K562 (cell line): ENCODE data around the gene AMZ1. TPM values are rescaled to one million over a fixed set of nuclear protein-coding genes. Genes with fewer than 3 reads are reported as not detected.
"Not testable (repeated sequence)": the region's sequence is repeated elsewhere in the genome, so short reads cannot be mapped to it uniquely, and the experiment has no call there.

Experiments used
- ATAC-seq: fragments of 200-7000 bp; cut with Tn5 transposase; 3 replicates; pipeline ENCODE4 v1.9.1; 2020; ENCODE audit warnings: moderate library complexity
- BruUV-seq: library from RNA; stranded (reverse); fragments of 400-500 nt; replicated peaks from 2 replicates; lab custom pipeline; 2021; lab: Mats Ljungman, UMichigan
- CTCF ChIA-PET: fragments of 300-600 bp; formaldehyde crosslinking; extraction: SDS; loops from one replicate; lab custom pipeline; 2021; ENCODE audit warnings: low intra/inter-chr PET ratio; lab: Yijun Ruan, JAX
- POLR2A ChIA-PET: fragments of 300-600, 350-650 bp; sonication (Branson Sonifier 250); formaldehyde crosslinking; extraction: SDS; loops from one replicate; lab custom pipeline; 2021; ENCODE audit warnings: antibody characterized with exemption, inconsistent platforms; lab: Yijun Ruan, JAX
- DNase-seq, 4 experiments: peaks; one replicate each; pipeline versions ENCODE4 v3.0.0 to v3.0.0-alpha.2; 2011 to 2018; ENCODE audit warnings: low spot score in 3 of 4, mixed read lengths in 3 of 4; ENCODE audit errors: extremely low read depth in 1 of 4
- FAIRE-seq: peaks from 2 replicates; lab custom pipeline; 2011; peaks lifted over from hg19 to GRCh38; lab: Jason Lieb, UNC
- H2AFZ ChIP-seq: 2 replicates; pipeline ENCODE4 v1.6.0; 2011; ENCODE audit warnings: low read depth, low read length, control low read depth, inconsistent platforms
- H3K27ac ChIP-seq: fragments of 200-600 bp; 3 replicates; pipeline ENCODE4 v1.8.0; 2011; ENCODE audit warnings: low read depth, mild to moderate bottlenecking, control low read depth, inconsistent platforms, low read length, moderate library complexity, mixed read lengths; ENCODE audit errors: extremely low read depth
- H3K27me3 ChIP-seq, 2 experiments: fragments of 300-600 bp in 1 of 2; 2 replicates in 1 of 2; 3 replicates in 1 of 2; pipeline versions ENCODE4 v1.6.0 to v1.8.0; 2011; ENCODE audit warnings: inconsistent platforms in 2 of 2, low read length in 2 of 2, mild to moderate bottlenecking in 1 of 2, mixed read lengths in 1 of 2, moderate library complexity in 1 of 2; ENCODE audit not compliant: control insufficient read depth in 2 of 2, insufficient read depth in 2 of 2
- H3K36me3 ChIP-seq: fragments of 300-600 bp; 3 replicates; pipeline ENCODE4 v1.8.0; 2011; ENCODE audit warnings: mild to moderate bottlenecking, low read length, inconsistent platforms; ENCODE audit not compliant: control insufficient read depth, insufficient read depth
- H3K4me1 ChIP-seq, 2 experiments: fragments of 200-600 bp in 1 of 2; replicated peaks in 1 of 2; 2 replicates in 1 of 2; 3 replicates in 1 of 2; pipeline versions ENCODE4 v1.5.1 to v1.8.0; 2011; ENCODE audit warnings: inconsistent platforms in 2 of 2, low read length in 2 of 2, mild to moderate bottlenecking in 1 of 2, mixed read lengths in 1 of 2, moderate library complexity in 1 of 2; ENCODE audit not compliant: control insufficient read depth in 2 of 2, insufficient read depth in 2 of 2
- H3K4me2 ChIP-seq: 2 replicates; pipeline ENCODE4 v1.6.1; 2011; ENCODE audit warnings: low read length, control low read depth, inconsistent platforms, mixed read lengths; ENCODE audit not compliant: insufficient read depth
- H3K4me3 ChIP-seq: fragments of 200-600 bp; sonication (generic), shearing (Covaris generic); 2 replicates; pipeline ENCODE4 v1.5.1; 2016; ENCODE audit warnings: control low read depth, inconsistent platforms
- H3K79me2 ChIP-seq: fragments of 200-600 bp; 3 replicates; pipeline ENCODE4 v1.8.0; 2011; ENCODE audit warnings: low read length, inconsistent platforms; ENCODE audit not compliant: control insufficient read depth, insufficient read depth
- H3K9ac ChIP-seq, 2 experiments: 2 replicates each; pipeline versions ENCODE4 v1.6.0 to v1.6.1; 2011; ENCODE audit warnings: low read depth in 2 of 2, low read length in 2 of 2, control low read depth in 1 of 2, inconsistent platforms in 1 of 2, mild to moderate bottlenecking in 1 of 2, mixed read lengths in 1 of 2; ENCODE audit not compliant: insufficient read depth in 1 of 2
- H3K9me1 ChIP-seq: one replicate; pipeline ENCODE4 v1.6.0; 2011; ENCODE audit warnings: inconsistent platforms, mild to moderate bottlenecking, low read length, moderate library complexity; ENCODE audit not compliant: control insufficient read depth, insufficient read depth
- H3K9me3 ChIP-seq: replicated peaks from 2 replicates; pipeline ENCODE4 v1.5.1; 2011; ENCODE audit warnings: low read depth, low read length, inconsistent platforms; ENCODE audit not compliant: control insufficient read depth, insufficient read depth
- H4K20me1 ChIP-seq: replicated peaks from 2 replicates; pipeline ENCODE4 v1.6.1; 2011; ENCODE audit warnings: low read length, inconsistent platforms, mixed read lengths; ENCODE audit not compliant: control insufficient read depth, insufficient read depth
- WGBS: fragments of 100-300 bp; shearing (Covaris generic); methylation state at CpG from one replicate; pipeline ENCODE4 v1.1.6; 2016; ENCODE audit warnings: low coverage, mixed read lengths; ENCODE audit not compliant: insufficient coverage; ENCODE audit errors: missing lambda C conversion rate; 5-methylcytosine and 5-hydroxymethylcytosine counted together
- in situ Hi-C: fragments of 300-500 bp; cut with MboI; formaldehyde crosslinking; loops from 4 replicates; pipeline ENCODE4 v1.15.0; 2018; ENCODE audit warnings: inconsistent platforms, mixed read lengths
- intact Hi-C: fragments of 100-400 bp; cut with micrococcal nuclease; formaldehyde crosslinking; loops from 2 replicates; pipeline ENCODE4 v1.14.2; 2022
- polyA plus RNA-seq, 8 experiments: library from polyadenylated mRNA; depleted of rRNA in 4 of 8; stranded (reverse) in 5 of 8; unstranded in 3 of 8; fragments of >200 nt; fragmentation: Nextera tagmentation in 2 of 8; fragmentation: Illumina TruSeq in 1 of 8; extraction: Ambion mirVana in 2 of 8; extraction: Trizol in 1 of 8; gene quantifications; 2 replicates each; pipeline versions ENCODE4 v1.2.1 to v1.2.3, GENCODE V29; 2011 to 2014; ENCODE audit warnings: inconsistent platforms in 1 of 8, missing spikeins in 1 of 8
- total RNA-seq, 7 experiments: library from RNA; depleted of rRNA in 6 of 7; stranded (reverse); fragments of >200 nt in 6 of 7; fragmentation: Illumina TruSeq in 2 of 7; extraction: Trizol in 2 of 7; gene quantifications; 2 replicates each; pipeline versions ENCODE4 v1.2.1 to v1.2.3, GENCODE V29; 2011 to 2021; ENCODE audit warnings: low replicate concordance in 1 of 7

Gene AMZ1
- total and polyA plus RNA-seq, 9 of the 15 experiments (the other 6 are each of a cell fraction or from before 2014, with no cell fraction given): not detected

DNA sequence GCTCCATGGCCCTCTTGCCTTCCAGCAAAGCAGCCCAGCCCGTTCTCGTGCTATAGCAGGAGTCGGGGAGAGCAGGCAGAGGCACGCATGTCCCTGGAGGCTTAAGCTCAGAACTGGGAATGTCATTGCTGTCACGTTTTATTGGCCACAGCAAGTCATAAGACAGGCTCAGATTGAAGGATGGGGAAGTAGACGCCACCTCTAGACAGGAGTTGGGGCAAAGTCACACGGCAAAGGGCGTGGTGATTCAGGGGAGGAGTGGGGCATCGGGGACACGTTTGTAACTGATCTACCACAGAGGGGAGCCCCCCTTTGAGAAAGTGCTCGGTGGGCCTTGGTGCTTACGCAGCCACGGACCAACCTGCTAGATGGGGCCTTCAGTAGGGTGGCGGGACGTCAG is 9.5 kb upstream of the AMZ1 start:
- H2AFZ ChIP-seq, H3K79me2 ChIP-seq, H4K20me1 ChIP-seq, H3K9me3 ChIP-seq, H3K9ac ChIP-seq, FAIRE-seq, H3K36me3 ChIP-seq, H3K4me3 ChIP-seq, ATAC-seq, DNase-seq, H3K27ac ChIP-seq, BruUV-seq, POLR2A ChIA-PET, intact Hi-C loops, CTCF ChIA-PET, in situ Hi-C loops, H3K9me1 ChIP-seq, H3K4me2 ChIP-seq: not testable (repeated sequence)
- Histone ChIP-seq H3K4me1 (peaks cover 0 to 22% of the 10 kb centered on the region in 2 experiments; a peak in 2 of 5 replicates), H3K27me3 (peaks cover 15 to 42% of the 10 kb centered on the region in 2 experiments; a peak in 4 of 5 replicates)
- 11% methylated on average over 10 of the region's 15 CpGs for WGBS

DNA sequence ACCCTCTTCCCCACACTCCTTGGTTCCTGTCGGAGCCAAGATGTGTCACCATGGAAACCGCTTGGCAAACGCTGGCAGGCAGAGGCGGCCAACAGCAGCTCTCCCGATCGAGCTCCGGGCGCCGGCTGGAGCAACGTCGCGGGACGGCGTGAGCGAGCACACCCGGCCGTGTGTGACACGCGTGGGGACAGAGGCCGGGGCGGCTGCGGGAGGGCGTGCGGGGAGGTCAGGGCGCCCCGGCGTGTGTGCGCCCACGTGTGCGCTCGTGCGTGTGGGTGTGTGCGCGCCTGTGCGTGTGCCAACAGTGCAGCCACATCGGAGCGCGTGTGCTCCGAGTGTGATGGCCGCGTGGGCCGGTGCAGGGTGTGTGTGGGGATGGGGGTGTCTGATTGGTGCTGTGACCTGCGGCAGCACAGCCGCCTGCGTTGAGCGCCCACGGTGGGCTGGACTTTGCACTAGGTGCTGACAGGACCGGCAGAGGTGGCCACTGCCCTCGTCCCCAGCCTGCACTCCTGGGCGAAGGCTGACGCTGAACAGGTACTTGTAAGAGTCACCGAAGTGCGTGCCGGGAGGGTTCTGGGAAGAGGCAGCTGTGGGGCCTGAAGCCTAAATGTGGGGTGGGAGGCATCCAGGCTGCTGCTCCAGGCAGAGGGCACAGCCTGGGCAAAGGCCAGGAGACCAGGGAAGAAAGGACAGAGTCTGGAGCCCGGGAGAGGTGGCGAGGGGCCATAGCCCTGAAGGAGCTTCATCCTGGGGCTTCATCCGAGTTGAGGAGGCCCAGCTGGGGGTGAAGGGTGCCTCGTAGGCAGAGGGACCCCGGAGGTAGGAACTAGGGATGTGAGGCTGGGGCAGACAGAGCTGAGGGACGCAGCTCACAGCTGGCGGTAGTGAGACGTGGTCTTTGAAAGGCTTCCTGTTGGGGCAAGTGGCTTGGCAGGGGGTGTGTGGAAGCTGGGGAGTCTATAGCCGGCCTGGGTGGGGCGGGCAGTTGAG is 8.6 kb upstream of the AMZ1 start:
- H3K9me1 ChIP-seq, CTCF ChIA-PET, DNase-seq, in situ Hi-C loops, FAIRE-seq, BruUV-seq, ATAC-seq, H3K9ac ChIP-seq, H3K79me2 ChIP-seq, H3K27ac ChIP-seq, H4K20me1 ChIP-seq, H2AFZ ChIP-seq, H3K4me3 ChIP-seq, H3K4me2 ChIP-seq, H3K36me3 ChIP-seq, H3K9me3 ChIP-seq: not testable (repeated sequence)
- Histone ChIP-seq H3K4me1 (peaks cover 0 to 23% of the 10 kb centered on the region in 2 experiments; a peak in 2 of 5 replicates), H3K27me3 (peaks cover 15 to 45% of the 10 kb centered on the region in 2 experiments; a peak in 4 of 5 replicates)
- POLR2A ChIA-PET: interaction anchor here (0.6 kb wide), 1 partner anchor 58 kb away, joined by 3 read pairs; no protein-coding TSS in a partner anchor
- intact Hi-C loops: loop anchor here (10.0 kb wide), 1 partner anchor 115 kb away; no protein-coding TSS in a partner anchor
- 27% methylated on average over 24 of the region's 64 CpGs for WGBS
